HG02943 (cell line): ENCODE measurements around the gene VKORC1.
"Not testable (repeated sequence)": the region's sequence is repeated elsewhere in the genome, so short reads cannot be mapped to it uniquely, and the experiment has no call there.

ENCODE experiments used
- ATAC-seq: cut with Tn5 transposase; IDR thresholded peaks from one replicate; pipeline ENCODE4 v1.9.1; 2021; ENCODE audit warnings: mild to moderate bottlenecking, low read depth, moderate library complexity; ENCODE audit not compliant: unreplicated experiment

The VKORC1 gene

DNA sequence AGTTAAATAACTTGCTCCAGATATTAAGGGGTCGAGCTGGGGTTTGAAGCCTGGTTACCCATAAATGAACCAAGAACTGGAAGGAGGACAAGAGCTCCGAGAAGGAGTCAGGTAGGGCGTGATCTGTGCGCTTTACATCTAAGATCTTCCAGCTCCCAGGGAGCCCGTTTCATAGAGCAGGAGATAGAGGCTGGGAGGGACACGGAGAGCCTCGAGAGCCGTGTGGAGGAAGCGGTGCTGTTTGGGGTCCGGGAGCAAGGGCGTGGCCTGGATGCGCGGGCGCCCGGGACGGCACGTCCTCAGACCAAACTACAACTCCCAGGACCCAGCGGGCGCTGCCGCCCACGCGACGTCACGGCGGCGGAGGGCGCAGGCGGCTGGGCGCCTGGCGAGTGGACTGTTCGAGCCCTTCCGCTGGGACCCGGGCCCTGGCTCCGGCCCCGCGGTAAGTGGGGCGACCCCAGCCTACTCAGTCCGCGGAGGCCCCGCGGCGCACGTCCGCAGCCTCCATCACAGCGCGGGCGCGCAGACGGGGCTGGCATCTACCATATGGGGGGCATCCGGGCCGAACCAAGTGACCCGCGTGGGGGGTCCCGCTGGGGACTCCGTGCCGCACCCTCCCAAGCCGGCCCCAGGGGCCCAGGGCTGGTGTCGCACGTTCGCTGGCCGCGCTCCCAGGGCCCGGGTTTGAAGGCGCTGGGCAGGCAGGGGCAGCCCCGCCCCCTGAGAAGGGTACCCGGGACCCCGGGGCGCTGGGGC lies 13.6 kb upstream of the VKORC1 start, which contains the start of gene BCKDK:
TSS of gene BCKDK (plus strand) at position 352 of the 759 bp plus-strand sequence. CDS start 838 bp downstream, outside the sequence.
- peak; percentile 65 for ATAC-seq

- peak; percentile 47 for ATAC-seq
These were observed 12.9 kb upstream of the VKORC1 start for GRCh38 chr16:31107465-31107867.

DNA sequence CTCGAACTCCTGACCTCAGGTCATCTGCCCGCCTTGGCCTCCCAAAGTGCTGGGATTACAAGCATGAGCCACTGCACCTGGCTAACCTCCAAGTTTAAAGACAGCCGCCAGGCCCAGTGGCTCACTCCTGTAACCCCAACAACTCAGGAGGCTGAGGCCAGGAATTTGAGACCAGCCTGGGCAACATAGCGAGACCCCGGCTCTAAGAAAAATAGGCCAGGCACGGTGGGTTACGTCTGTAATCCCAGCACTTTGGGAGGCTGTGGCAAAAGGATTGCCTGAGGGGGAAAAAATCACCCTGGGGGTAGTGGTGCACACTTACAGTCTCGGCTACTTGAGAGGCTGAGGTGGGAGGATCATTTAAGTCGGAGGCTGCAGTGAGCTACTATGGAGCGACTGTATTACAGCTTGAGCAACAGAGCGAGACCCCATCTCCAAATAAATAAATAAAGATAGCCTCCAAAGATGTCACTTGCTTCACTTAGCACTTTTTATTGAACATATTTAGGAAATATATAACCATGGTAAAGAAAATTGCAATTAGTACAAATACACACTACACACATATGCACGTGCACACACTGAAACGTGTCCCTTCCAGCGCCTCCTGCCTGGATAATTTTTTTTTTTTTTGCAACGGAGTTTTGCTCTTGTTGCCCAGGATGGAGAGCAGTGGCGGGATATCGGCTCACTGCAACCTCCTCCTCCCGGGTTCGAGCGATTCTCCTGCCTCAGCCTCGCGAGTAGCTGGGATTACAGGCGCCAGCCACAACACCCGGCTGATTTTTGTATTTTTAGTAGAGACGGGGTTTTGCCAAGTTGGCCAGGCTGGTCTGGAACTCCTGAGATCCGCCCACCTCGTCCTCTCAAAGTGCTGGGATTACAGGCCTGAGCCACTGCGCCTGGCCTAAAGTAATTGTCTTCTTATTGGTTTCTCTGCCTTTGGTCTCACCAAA lies 12.2 kb upstream of the VKORC1 start:
- no peak for ATAC-seq

GRCh38 chr16:31105677-31106213 lies 11.1 kb upstream of the VKORC1 start:
- ATAC-seq: no peak

DNA sequence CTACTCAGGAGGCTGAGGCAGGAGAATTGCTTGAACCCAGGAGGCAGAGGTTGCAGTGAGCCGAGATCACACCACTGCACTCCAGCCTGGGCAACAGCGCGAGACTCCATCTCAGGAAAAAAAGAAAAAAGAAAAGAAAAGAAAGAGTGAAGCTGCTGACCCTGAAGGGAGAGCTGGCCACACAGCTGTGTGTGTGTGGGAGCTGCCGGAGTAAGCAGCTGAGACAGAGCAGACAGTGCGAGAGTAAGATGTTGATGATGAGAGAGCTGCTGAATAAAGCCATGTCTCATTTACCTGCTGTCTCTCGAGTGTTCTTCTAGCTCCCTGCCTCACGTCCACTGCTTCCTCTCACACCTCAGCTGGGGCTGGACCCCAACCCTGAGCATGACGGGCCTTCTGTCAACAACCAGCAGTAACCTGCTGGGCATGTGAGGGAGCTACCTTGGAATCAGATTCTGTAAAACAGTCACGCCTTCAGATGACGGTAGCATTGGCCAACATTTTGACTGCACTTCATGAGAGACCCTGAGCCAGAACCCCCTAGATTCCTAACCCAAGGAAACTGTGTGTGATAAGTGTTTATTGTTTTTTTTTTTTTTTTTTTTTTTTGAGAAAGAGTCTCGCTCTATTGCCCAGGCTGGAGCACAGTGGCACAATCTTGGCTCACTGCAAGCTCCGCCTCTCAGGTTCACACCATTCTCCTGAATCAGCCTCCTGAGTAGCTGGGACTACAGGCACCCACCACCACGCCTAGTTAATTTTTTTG lies 6.5 kb upstream of the VKORC1 start:
- ATAC-seq: not testable (repeated sequence)

GRCh38 chr16:31099860-31100638 lies 5.5 kb upstream of the VKORC1 start:
- ATAC-seq: no peak

DNA sequence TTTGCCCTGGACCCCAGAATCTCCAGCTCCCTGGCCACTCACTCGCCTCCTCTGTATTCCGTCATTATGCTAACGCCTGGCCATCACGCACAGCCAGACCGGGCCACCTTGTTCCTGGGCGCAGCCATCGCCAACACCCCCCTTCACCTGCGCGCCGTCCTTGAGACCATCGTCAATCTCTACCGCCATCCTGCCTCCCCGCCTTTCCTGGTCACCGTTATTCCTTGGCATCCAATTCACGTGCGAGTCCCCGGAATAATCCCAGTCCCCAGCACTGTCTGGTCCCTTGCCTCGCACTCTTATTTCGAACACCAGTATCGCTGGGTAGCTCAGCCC lies 541 bp downstream of the VKORC1 start:
- peak; percentile 5 for ATAC-seq

DNA sequence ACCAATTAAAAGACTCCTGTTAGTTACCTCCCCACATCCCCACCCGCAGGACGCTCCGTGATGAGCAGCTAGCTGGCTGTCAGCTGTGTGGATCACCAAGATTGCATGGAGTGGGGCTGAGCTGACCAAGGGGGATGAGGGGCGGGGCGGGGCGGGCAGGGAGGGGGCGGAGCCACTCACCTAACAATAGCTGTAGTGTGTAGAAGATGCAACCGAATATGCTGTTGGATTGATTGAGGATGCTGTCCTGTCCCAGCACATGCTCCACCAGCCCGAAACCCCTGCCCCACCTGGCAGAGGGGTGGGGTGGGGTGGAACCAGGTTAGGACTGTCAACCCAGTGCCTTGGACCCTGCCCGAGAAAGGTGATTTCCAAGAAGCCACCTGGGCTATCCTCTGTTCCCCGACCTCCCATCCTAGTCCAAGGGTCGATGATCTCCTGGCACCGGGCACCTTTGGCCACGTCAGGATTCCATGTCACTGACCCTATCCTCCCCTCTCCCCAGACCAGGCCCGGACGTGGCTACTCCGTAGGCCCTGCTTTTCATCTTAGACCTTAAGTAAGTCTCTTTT lies 1.4 kb downstream of the VKORC1 start:
- no peak for ATAC-seq

DNA sequence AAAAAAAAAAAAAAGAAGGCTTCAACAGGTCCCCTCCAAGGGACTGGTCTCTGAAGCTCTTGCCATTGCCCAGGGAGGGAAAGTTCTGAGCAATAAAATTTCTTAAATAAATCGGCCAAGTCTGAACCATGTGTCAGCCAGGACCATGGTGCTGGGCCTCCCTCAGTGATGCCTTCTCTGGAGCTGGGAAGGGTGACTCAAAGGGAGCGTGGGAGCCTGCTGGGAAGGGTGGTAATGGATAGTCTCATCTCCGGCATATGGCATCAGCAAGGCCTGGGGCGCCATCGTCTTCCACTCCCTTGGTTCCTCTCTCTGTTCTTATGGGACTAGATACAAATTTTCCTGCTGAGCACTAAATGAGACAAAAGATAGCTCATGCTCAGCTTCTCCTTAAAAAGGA lies 2.3 kb downstream of the VKORC1 start:
- no peak for ATAC-seq

- no peak for ATAC-seq
These were observed 4.1 kb downstream of the VKORC1 start for GRCh38 chr16:31090540-31090939.

GRCh38 chr16:31089199-31089598 lies 5.4 kb downstream of the VKORC1 start:
- no peak for ATAC-seq

DNA sequence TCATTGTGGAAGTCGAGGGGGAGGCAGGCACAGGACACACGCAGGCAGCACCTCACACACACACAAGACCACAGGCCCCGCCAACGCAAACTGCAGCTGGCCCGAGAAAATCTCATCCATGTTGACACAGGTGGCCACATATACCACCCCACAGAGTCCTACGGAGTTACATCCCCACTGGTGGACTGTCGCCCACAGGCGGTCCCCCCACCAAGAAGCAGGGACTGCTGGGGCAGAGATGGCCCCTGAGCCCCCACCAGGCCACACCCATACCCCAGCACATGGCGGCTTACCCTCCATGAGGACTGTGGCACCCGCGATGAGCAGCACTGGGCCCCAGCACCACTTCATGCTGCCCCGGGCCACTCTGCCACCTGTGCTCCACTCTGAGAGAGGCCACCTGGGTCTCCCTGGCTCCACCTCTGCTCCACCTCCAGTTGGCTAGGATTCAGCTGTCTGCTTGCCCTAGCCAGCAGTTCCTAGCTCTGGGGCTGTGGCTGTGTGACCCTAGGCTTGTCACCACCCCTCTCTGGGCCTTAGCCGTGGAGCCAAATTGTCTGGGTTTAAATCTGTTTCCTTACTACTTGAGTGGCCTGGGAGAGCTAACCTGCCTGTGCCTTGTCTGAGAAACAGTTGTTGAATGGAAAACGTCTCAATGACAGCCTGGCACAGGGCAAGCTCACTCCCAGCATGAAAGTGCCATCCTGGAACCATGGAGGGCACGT lies 6.0 kb downstream of the VKORC1 start, which contains the start of gene PRSS53:
TSS of gene PRSS53 (minus strand) at position 485 of the 725 bp plus-strand sequence. CDS start at position 351, 134 bp downstream.
- ATAC-seq: no peak

GRCh38 chr16:31087971-31088370 lies 6.6 kb downstream of the VKORC1 start:
- no peak for ATAC-seq

GRCh38 chr16:31087481-31087880 lies 7.1 kb downstream of the VKORC1 start:
- ATAC-seq: no peak

DNA sequence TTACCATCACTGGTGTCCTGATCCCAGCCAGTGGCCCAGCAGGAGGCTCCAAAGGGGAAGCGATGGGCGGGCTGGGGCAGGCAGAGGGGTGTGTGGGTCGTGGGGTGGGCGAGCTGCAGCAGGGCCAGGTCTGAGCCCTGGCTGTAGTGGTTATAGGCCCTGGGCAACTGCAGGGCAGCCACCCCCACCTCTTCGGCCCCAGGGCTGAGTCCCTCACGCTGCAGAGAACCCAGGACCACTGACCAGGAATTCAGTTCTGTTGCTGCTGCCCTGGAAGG lies 8.0 kb downstream of the VKORC1 start:
- ATAC-seq: no peak

DNA sequence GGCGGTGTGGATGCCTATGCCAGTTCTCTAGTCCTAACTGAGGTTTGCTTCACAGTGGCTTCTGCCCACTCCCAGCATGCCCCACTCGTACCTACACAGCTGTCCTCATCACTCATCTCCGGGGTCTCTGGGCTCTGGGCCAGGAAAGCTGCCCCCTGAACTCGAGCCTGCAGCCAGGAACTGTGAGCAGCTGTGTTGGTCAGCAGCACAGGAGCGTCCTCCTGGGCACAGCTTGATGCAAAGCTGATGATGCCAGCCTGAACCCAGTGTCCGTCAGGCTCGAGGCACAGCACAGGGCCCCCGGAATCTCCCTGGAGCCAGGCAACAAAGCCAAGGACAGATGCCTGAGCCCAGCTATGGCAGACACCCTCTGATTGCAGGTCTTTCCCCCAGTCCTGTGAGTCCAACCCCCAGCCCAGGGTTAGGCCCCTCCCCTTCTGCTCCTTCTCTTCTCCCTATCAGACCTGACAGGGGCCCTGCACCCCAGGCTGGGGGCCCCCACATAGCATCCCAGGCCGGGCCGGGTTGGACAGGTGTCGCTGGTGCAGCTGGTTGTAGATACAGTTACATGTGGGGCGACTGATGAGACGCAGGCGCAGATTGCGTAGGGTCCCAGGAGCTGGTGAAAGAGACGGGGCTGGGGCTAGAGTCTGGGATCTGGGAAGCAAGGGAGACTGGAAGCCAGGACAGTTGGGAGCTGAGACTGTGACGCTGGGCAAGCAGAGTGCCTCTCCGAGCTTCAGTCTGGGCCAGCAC lies 8.5 kb downstream of the VKORC1 start:
- ATAC-seq: no peak

DNA sequence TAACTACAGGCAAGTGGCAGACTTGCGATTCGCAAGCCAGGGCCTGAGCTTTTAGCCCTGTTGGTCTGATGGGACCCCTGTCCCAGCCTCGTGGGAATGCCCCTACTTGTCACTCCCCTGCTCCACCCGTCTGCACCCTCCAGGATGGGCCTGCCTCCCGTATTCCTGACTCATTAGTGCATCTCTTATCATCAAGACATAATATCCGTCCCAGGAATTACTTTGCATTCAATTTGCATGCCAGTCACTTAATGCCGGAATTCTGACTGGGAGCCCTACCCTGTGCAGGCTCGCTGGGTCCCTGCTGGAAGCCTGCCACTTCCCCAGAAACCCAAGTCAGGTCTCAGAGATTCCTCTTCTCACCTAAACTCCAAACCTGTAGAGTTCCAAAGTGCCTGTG lies 9.2 kb downstream of the VKORC1 start:
- no peak for ATAC-seq
